ENCODE measurements around the gene BPIFB6.

- TF ChIP-seq CTCF (conservative IDR thresholded peaks at IDR 0.05; ENCODE audit: low read depth, low read length) = no peak
- TF ChIP-seq EZH2 (IDR thresholded peaks at IDR 0.05; ENCODE audit: borderline replicate concordance, low read depth, low read length, poor library complexity, severe bottlenecking) = no peak
These were observed 23.8 kb upstream of the BPIFB6 start, which contains the start of gene BPIFB2 for GRCh38 chr20:33007376-33008335.
